ENCODE results near the gene JDP2. TPM values are rescaled to one million over a fixed set of nuclear protein-coding genes. Genes with fewer than 3 reads are reported as not detected.
A peak's percentile ranks its signal among the peaks of the same experiment; 100 is the strongest.

Gene JDP2
- total RNA-seq, 4 donors from 2014 or later, result 32.9 to 86.8 (median 50.1) TPM

- no peaks in the 10 kb centered on the region for H3K27me3 ChIP-seq
- H3K36me3 ChIP-seq, result no peaks in the 10 kb centered on the region
- no peaks in the 10 kb centered on the region for H3K9me3 ChIP-seq
- intact Hi-C loops (cut with DNase I; ENCODE audit: low total_unique reads), result no loop called here
- peaks cover 0 to 9% of the 10 kb centered on the region in 2 donors for H3K4me1 ChIP-seq
- no peak overlapping the region for H3K27ac ChIP-seq
- H3K4me3 ChIP-seq, result no peak overlapping the region
- TF ChIP-seq CTCF (IDR thresholded peaks at IDR 0.05) (no peak), POLR2A (IDR thresholded peaks at IDR 0.05) (no peak)
- DNase-seq, result no peak
These were observed 7.7 kb downstream of the JDP2 start for GRCh38 chr14:75435473-75435872.

GRCh38 chr14:75437201-75438143 is 9.7 kb downstream of the JDP2 start:
- H3K36me3 ChIP-seq, result no peaks in the 10 kb centered on the region
- H3K4me1 ChIP-seq, result no peaks in the 10 kb centered on the region
- peak overlapping the region in 1 of 2 donors; percentile 16 for H3K27ac ChIP-seq
- no peak overlapping the region for H3K4me3 ChIP-seq
- intact Hi-C loops (cut with DNase I; ENCODE audit: low total_unique reads), result no loop called here
- no peaks in the 10 kb centered on the region for H3K9me3 ChIP-seq
- H3K27me3 ChIP-seq, result no peaks in the 10 kb centered on the region
- no peak for DNase-seq
- TF ChIP-seq CTCF (IDR thresholded peaks at IDR 0.05) (no peak), POLR2A (IDR thresholded peaks at IDR 0.05) (no peak)

DNA sequence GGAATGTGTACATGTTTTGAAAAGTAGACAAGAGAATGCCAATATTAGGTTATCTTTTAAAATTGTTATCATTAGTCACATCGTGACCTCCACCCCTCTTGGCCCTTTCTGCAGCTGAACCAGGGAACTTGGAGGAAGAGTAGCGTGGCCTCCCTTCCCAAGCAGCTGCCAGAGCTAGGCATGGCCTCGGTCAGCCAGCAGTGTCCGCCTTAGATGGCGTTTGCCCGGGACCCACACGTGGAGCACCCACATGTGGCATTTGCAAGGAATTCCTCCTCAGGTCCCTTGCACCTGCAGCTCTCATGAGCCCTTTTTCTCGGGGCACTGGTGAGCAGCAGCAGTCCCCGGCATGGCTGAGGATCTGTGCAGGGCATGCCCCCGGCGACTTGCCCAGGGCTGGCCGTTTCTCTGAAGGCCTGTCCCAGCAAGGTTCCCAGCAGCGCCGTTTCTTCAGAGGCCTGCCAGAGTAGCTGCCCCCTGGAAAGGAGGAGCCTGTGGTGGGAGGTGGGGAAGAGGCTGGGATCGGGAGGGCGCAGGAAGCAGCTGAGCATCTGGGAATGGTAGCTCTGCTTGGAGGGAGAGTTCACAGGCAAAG is 10.8 kb downstream of the JDP2 start:
- no peaks in the 10 kb centered on the region for H3K27me3 ChIP-seq
- TF ChIP-seq CTCF (IDR thresholded peaks at IDR 0.05), result no peak
- no peak for TF ChIP-seq POLR2A (IDR thresholded peaks at IDR 0.05)
- H3K4me1 ChIP-seq, result peaks cover 0 to 4% of the 10 kb centered on the region in 2 donors
- peak overlapping the region in 1 of 2 donors; percentile 6 for H3K27ac ChIP-seq
- H3K36me3 ChIP-seq, result no peaks in the 10 kb centered on the region
- no peak overlapping the region for H3K4me3 ChIP-seq
- intact Hi-C loops (cut with DNase I; ENCODE audit: low total_unique reads), result no loop called here
- DNase-seq, result no peak
- no peaks in the 10 kb centered on the region for H3K9me3 ChIP-seq

GRCh38 chr14:75439989-75440388 is 12.2 kb downstream of the JDP2 start:
- H3K4me3 ChIP-seq, result no peak overlapping the region
- no peak overlapping the region for H3K27ac ChIP-seq
- no peaks in the 10 kb centered on the region for H3K36me3 ChIP-seq
- TF ChIP-seq CTCF (IDR thresholded peaks at IDR 0.05), result no peak
- TF ChIP-seq POLR2A (IDR thresholded peaks at IDR 0.05), result no peak
- H3K9me3 ChIP-seq, result no peaks in the 10 kb centered on the region
- H3K27me3 ChIP-seq, result no peaks in the 10 kb centered on the region
- no peak for DNase-seq
- peaks cover 0 to 4% of the 10 kb centered on the region in 2 donors for H3K4me1 ChIP-seq
- intact Hi-C loops (cut with DNase I; ENCODE audit: low total_unique reads), result no loop called here
